ENCODE measurements around the gene COP1. TPM values are rescaled to one million over a fixed set of nuclear protein-coding genes. Genes with fewer than 3 reads are reported as not detected.

Gene COP1
- total RNA-seq, 1 donor from 2014 or later, result 47.2 TPM

- intact Hi-C loops (cut with micrococcal nuclease), result no loop called here
Measured at GRCh38 chr1:175969231-175969630, 237.9 kb downstream of the COP1 start.

- intact Hi-C loops (cut with micrococcal nuclease), result no loop called here
Measured at GRCh38 chr1:175968486-175969172, 238.5 kb downstream of the COP1 start.

- intact Hi-C loops (cut with micrococcal nuclease), result no loop called here
Measured at GRCh38 chr1:175963740-175964139, 243.3 kb downstream of the COP1 start.

GRCh38 chr1:175960169-175960568 is 246.9 kb downstream of the COP1 start:
- intact Hi-C loops (cut with micrococcal nuclease), result no loop called here

GRCh38 chr1:175951627-175952026 is 255.5 kb downstream of the COP1 start:
- intact Hi-C loops (cut with micrococcal nuclease), result no loop called here

- intact Hi-C loops (cut with micrococcal nuclease), result no loop called here
Measured at GRCh38 chr1:175947771-175948170, 259.3 kb downstream of the COP1 start.

- intact Hi-C loops (cut with micrococcal nuclease), result no loop called here
Measured at GRCh38 chr1:175944591-175944990, 262.5 kb downstream of the COP1 start.

- intact Hi-C loops (cut with micrococcal nuclease), result no loop called here
Measured at GRCh38 chr1:175941164-175941563, 265.9 kb downstream of the COP1 start.

GRCh38 chr1:175936736-175937135 is 270.4 kb downstream of the COP1 start:
- intact Hi-C loops (cut with micrococcal nuclease), result no loop called here

- intact Hi-C loops (cut with micrococcal nuclease), result no loop called here
Measured at GRCh38 chr1:175935566-175936115, 271.4 kb downstream of the COP1 start.

GRCh38 chr1:175935166-175935565 is 271.9 kb downstream of the COP1 start:
- intact Hi-C loops (cut with micrococcal nuclease), result no loop called here

GRCh38 chr1:175933801-175934200 is 273.3 kb downstream of the COP1 start:
- intact Hi-C loops (cut with micrococcal nuclease), result no loop called here

GRCh38 chr1:175927944-175928343 is 279.1 kb downstream of the COP1 start:
- intact Hi-C loops (cut with micrococcal nuclease), result no loop called here

- intact Hi-C loops (cut with micrococcal nuclease), result no loop called here
Measured at GRCh38 chr1:175922254-175922881, 284.7 kb downstream of the COP1 start.

GRCh38 chr1:175920381-175920780 is 286.7 kb downstream of the COP1 start:
- intact Hi-C loops (cut with micrococcal nuclease), result no loop called here

- intact Hi-C loops (cut with micrococcal nuclease), result no loop called here
Measured at GRCh38 chr1:175919001-175919400, 288.1 kb downstream of the COP1 start.

- intact Hi-C loops (cut with micrococcal nuclease), result no loop called here
Measured at GRCh38 chr1:175918364-175918801, 288.7 kb downstream of the COP1 start.

GRCh38 chr1:175914115-175914514 is 293.0 kb downstream of the COP1 start:
- intact Hi-C loops (cut with micrococcal nuclease), result no loop called here

GRCh38 chr1:175911138-175911537 is 295.9 kb downstream of the COP1 start:
- intact Hi-C loops (cut with micrococcal nuclease), result no loop called here

- intact Hi-C loops (cut with micrococcal nuclease), result no loop called here
Measured at GRCh38 chr1:175906370-175906769, 300.7 kb downstream of the COP1 start.

- intact Hi-C loops (cut with micrococcal nuclease), result no loop called here
Measured at GRCh38 chr1:175904808-175905207, 302.3 kb downstream of the COP1 start.

GRCh38 chr1:175902281-175902680 is 304.8 kb downstream of the COP1 start:
- intact Hi-C loops (cut with micrococcal nuclease), result no loop called here

Data from T-helper 1 cell treated with Interleukin-12 subunit alpha and Interleukin-12 subunit beta and Interleukin-4 antibody, amounts not matched to agents 30 ng/mL and 1 ng/mL, for 36 hours (primary cell).